Measurements from ENCODE around the gene PDCL2.
"Not testable (repeated sequence)": the region's sequence is repeated elsewhere in the genome, so short reads cannot be mapped to it uniquely, and the experiment has no call there.

PDCL2 gene

DNA sequence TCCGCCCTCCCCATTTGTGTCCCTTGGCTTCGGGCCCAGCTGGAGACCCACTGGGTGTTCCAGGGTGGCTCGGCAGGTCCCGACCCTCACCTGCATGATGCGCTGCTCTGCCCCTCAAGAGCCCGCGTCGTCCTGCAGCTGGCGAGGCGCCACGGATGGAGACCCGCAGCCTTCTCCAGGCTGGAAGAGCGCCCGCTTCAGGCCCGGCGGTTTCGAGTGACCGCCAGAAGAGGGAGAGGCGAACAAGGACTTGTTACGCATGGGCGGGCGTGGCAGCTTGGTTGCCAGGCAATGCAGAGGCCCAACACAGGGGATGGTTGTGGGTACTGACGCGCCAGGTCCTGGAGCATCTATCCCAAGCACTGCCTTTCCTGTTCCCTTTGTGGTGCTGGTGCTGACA is at the start of gene PDCL2:
Gene PDCL2 (minus strand): TSS at position 232 of the 400 bp plus-strand sequence. CDS start 136 bp downstream, at position 96.
- peak; percentile 13 for DNase-seq (ENCODE audit: low read depth, low spot score)

GRCh38 chr4:55637272-55637820 is 45.3 kb upstream of the PDCL2 start:
- DNase-seq (ENCODE audit: low read depth, low spot score) = peak; percentile 31

DNA sequence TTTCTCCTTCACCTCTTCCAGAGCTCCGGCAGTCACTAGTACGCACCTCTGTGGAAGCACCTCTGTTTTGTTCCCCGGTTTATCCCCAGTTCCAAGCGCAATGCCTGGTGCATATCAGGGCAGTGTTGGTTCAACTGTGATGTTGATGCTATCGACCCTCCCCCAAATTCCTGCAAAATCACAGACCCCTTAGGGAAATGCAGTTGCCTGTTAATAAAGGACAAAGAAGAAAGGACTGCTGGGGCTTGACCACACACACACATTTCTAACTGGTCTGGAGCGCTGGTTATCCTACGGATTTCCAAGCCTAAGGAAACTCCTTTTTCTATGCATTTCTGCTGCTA is 44.6 kb upstream of the PDCL2 start:
- peak; percentile 56 for DNase-seq (ENCODE audit: low read depth, low spot score)

- DNase-seq (ENCODE audit: low read depth, low spot score) = peak; percentile 65
Observed at GRCh38 chr4:55635741-55636655, 44.0 kb upstream of the PDCL2 start, which contains the start of gene NMU. Gene NMU (minus strand): TSS chr4:55636298. CDS start chr4:55636192, 106 bp downstream.

DNA sequence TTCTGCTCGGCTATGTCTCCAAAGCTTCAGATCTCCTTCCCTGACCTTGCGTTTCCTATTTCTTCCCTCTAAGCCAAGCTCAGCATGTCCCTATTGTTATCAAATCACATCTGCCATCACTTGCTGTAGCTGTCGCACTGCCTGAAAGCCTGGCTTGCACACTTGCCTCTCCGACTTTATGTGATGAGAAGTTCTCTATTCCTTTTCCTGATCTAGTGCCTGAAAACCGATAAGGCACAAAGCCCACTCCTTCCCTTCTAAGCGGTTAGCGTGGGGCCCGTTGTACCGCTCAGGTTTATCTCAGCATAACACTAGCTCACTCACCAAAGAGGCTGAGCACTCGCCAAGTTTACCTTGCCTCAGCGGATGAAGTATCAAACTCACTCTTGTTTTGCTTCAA is 43.2 kb upstream of the PDCL2 start:
- DNase-seq (ENCODE audit: low read depth, low spot score) = peak; percentile 42

DNA sequence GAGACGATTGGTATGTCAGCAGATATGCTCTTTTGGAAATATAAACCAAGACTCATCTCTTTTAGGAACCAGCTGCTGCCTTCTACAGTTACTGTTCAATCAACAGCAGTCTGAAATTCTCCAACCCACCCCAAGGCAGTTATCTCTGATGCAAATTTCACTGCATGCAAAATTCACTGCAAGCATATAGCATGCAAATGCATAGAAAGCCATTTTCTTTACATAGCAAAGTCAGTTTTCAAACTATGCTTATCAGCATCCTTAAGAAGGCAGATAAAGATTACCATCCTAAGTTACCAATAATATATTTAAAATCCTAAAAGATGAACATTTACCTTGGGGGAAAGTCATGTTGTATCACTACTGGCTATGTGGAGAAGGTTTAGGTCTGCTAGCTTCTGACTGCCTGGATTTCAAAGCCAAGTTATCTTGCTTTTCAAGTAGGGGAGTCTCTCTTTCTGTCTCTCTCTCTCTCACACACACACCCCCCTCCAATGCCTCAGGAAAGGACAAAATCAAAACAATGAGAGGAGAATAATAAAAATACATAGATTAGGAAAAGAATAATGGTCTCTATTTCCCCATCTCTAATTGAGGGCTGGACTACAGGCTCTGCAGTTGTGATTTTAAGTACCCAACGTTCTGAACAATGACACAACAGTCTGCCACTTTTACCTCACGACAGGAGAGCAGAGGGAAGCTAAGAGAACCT is 42.5 kb upstream of the PDCL2 start:
- DNase-seq (ENCODE audit: low read depth, low spot score) = no peak

DNA sequence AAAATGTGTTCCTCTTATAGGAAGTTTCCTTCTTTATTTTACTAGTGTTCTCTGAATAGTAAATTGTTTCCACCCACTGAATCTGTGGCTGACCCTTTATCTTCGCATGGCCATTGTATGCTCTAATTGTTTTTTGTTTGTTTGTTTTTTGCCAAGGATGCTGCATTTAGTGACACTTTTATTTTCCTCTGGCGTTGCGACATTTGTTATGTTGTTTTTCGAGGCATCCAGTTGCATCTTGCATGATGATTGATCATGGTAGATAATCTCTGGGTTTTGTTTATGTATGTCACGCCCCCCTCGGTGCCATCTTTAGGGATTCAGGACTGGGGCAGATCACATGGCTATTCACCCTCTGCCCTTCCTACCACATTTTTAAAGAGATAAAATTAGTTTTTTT is 41.9 kb upstream of the PDCL2 start:
- no peak for DNase-seq (ENCODE audit: low read depth, low spot score)

DNA sequence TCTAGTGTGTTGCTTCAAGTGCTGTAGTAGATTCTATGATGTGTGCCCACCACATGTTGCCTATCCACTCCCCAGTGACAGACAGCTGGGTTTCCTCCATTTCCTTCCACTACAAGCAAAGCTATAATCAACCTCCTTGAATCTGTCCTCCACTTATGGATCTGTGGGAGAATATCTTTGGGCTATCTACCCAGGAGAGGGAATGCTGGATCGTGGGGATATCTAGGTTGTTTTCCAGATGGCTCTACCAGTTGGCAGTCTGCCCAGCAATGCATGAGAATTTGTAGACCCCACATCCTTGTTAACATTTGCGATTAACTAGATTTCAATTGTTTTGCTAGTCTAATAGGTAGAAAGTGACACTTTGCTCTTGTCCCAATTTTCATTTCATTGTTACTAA is 33.8 kb upstream of the PDCL2 start:
- DNase-seq (ENCODE audit: low read depth, low spot score) = no peak

- DNase-seq (ENCODE audit: low read depth, low spot score) = not testable (repeated sequence)
Observed at GRCh38 chr4:55624063-55624462, 32.0 kb upstream of the PDCL2 start.

DNA sequence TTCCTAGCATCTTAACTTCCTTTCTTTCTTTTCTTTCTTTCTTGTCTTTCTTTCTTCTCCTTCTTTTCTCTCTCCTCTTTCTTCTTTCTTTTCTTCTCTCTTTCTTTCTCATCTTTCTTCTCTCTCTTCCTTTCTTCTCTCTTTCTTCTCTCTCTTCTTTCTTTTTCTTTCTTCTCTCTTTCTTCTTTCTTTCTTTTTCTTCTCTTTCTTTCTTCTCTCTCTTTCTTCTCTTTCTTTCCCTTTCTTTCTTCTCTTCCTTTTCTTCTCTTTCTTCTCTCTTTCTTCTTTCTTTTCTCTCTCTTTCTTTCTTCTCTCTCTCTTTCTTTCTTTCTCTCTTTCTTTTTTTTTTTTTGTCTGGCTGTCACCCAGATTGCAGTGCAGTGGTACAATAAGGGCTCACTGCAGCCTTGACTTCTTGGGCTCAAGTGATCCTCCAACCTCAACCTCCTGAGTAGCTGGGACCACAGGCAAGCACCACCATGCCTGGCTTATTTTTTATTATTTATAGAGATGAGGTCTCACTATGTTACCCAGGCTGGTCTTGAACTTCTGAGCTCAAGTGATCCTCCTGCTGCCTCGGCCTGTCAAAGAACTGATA is 26.6 kb upstream of the PDCL2 start:
- no peak for DNase-seq (ENCODE audit: low read depth, low spot score)

DNA sequence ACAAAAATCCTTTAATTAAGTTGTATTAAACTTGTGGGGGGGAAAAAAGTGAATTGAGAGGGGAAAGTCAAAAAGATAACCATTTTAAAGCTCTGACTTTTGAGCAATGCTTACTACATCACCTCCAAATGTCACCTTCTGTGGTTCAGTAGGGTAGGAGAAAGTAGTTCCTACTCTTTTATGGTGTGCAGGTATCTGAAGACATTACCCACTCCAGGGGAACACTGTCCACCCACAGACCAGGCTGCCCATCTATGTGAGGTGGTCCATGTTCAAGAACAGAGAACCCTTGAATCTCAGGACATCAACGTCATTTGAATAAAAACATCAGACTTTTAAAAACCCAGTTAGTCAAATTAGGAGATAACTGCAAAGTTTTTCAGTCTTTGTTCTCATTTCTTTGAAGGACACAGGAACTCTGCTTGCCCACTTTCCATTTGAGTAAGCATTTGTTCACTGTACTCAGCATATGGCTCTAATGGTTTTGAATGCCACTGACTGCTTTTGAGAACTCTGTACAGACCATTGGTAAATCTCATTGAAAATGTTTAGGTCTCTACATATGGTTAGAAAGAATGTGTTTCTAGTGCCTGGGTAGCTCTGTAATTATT is 25.6 kb upstream of the PDCL2 start:
- DNase-seq (ENCODE audit: low read depth, low spot score) = no peak

- DNase-seq (ENCODE audit: low read depth, low spot score) = no peak
Observed at GRCh38 chr4:55615008-55615407, 23.0 kb upstream of the PDCL2 start.

DNA sequence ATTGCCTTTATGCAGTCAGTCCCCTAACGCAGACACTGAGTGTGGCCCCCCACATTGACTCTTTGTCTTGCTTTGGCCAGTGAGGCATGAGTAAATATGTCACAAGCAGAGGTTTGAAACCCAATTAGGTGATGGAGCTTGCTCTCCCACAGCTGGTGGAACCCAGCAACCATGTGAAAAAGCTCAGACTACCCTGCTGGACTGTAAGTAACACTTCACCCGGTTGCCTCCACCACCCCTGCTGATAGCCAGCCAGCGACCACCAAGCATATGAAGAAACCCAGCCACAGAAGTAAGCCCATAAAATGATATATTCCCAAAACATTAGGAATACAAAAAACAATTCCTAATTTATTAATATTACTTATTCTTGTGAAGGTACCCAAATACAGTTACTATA is 21.6 kb upstream of the PDCL2 start:
- DNase-seq (ENCODE audit: low read depth, low spot score) = no peak

- no peak for DNase-seq (ENCODE audit: low read depth, low spot score)
Observed at GRCh38 chr4:55612341-55612740, 20.3 kb upstream of the PDCL2 start.

GRCh38 chr4:55611358-55612059 is 19.5 kb upstream of the PDCL2 start:
- no peak for DNase-seq (ENCODE audit: low read depth, low spot score)

DNA sequence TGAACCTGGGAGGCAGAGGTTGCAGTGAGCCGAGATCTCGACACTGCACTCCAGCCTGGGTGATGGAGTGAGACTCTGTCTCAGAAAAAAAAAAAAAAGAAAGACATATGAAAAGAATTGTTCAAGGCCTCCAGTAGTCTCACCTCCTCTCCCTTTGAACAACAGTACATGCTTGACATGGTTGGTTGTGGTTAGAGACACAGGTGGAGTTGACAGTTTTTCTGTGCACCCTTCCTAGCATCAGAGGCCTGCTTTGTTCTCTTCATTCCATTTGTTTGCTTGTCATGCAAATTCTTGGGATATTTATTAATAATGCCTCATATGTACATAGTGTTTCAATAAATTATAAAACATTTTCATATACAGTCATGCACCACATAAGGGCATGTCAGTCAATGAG is 18.3 kb upstream of the PDCL2 start:
- no peak for DNase-seq (ENCODE audit: low read depth, low spot score)

GRCh38 chr4:55609393-55609866 is 17.4 kb upstream of the PDCL2 start:
- no peak for DNase-seq (ENCODE audit: low read depth, low spot score)

DNA sequence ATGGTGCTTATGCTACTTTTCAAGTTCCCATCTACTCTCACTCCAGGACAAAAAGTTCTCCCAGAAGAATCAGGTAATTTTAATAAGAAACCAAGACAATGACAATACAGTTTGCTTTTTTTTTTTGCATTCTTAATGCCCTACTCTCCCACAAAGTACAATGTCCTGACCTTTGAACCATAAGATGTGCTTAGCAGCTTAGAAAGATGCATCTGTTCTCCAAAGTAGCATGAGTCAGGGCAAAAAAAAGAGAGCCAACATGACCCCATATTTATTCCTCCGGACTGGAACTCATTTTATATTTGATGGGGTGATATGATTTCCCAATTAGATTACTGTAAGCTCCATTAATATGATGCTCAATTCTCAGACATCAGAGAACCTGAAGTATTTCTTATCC is 16.5 kb upstream of the PDCL2 start:
- no peak for DNase-seq (ENCODE audit: low read depth, low spot score)

- no peak for DNase-seq (ENCODE audit: low read depth, low spot score)
Observed at GRCh38 chr4:55604996-55605395, 13.0 kb upstream of the PDCL2 start.

- no peak for DNase-seq (ENCODE audit: low read depth, low spot score)
Observed at GRCh38 chr4:55600640-55601039, 8.6 kb upstream of the PDCL2 start.

DNA sequence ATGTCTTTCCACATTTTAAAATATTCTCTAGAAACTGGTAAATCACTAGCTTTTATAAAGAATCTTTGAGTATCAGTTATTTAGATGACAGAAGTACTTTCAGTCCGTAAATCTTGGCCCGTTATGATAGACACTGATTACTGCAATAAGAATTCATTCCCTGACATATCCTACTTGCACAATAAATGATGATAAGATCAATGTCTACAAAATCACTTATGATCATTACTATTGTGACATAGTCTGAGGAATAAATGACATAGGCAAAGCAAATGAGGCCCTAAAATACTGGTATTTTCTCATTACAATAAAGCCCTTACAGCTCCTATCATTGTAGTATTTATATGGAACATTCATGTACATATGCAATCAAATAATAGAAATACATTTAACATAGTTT is 6.6 kb upstream of the PDCL2 start:
- no peak for DNase-seq (ENCODE audit: low read depth, low spot score)
